NCI-H146 (cell line): ENCODE measurements around the gene CCDC174.
A peak's percentile ranks its signal among the peaks of the same experiment; 100 is the strongest.
"Not testable (repeated sequence)": the region's sequence is repeated elsewhere in the genome, so short reads cannot be mapped to it uniquely, and the experiment has no call there.

ENCODE experiments used
- DNase-seq: peaks from one replicate; lab custom pipeline; 2025; lab: John Stamatoyannopoulos, UW

The CCDC174 gene

GRCh38 chr3:14651440-14652251 is at the start of gene CCDC174:
Gene CCDC174, plus strand, starts transcription at chr3:14651762. Its CDS starts 75 bp downstream, at chr3:14651837.
- peak; percentile 96 for DNase-seq

GRCh38 chr3:14602006-14602803 is 49.4 kb upstream of the CCDC174 start:
- DNase-seq: peak; percentile 28

- DNase-seq: peak; percentile 44
These were observed 48.5 kb upstream of the CCDC174 start for GRCh38 chr3:14602804-14603644.

- no peak for DNase-seq
These were observed 46.5 kb upstream of the CCDC174 start for GRCh38 chr3:14605067-14605466.

GRCh38 chr3:14605744-14606143 is 45.8 kb upstream of the CCDC174 start:
- no peak for DNase-seq

- no peak for DNase-seq
These were observed 44.8 kb upstream of the CCDC174 start for GRCh38 chr3:14606669-14607339.

GRCh38 chr3:14608298-14608697 is 43.3 kb upstream of the CCDC174 start:
- no peak for DNase-seq

- not testable (repeated sequence) for DNase-seq
These were observed 42.5 kb upstream of the CCDC174 start for GRCh38 chr3:14609058-14609457.

- DNase-seq: no peak
These were observed 42.1 kb upstream of the CCDC174 start for GRCh38 chr3:14609506-14609905.

- no peak for DNase-seq
These were observed 41.6 kb upstream of the CCDC174 start for GRCh38 chr3:14609941-14610340.

GRCh38 chr3:14614189-14614588 is 37.4 kb upstream of the CCDC174 start:
- DNase-seq: no peak

GRCh38 chr3:14614862-14615261 is 36.7 kb upstream of the CCDC174 start:
- DNase-seq: no peak

- no peak for DNase-seq
These were observed 34.7 kb upstream of the CCDC174 start for GRCh38 chr3:14616606-14617507.

- no peak for DNase-seq
These were observed 34.0 kb upstream of the CCDC174 start for GRCh38 chr3:14617508-14618023.

- DNase-seq: no peak
These were observed 32.0 kb upstream of the CCDC174 start for GRCh38 chr3:14619605-14620004.

- no peak for DNase-seq
These were observed 31.1 kb upstream of the CCDC174 start for GRCh38 chr3:14620512-14620911.

GRCh38 chr3:14621093-14621492 is 30.5 kb upstream of the CCDC174 start:
- no peak for DNase-seq

GRCh38 chr3:14622368-14622767 is 29.2 kb upstream of the CCDC174 start:
- no peak for DNase-seq

- no peak for DNase-seq
These were observed 28.0 kb upstream of the CCDC174 start for GRCh38 chr3:14623569-14624051.

GRCh38 chr3:14624498-14624897 is 27.1 kb upstream of the CCDC174 start:
- DNase-seq: no peak
